Pancreas (tissue), 10 donors: ENCODE results near the gene PARP2. TPM values are rescaled to one million over a fixed set of nuclear protein-coding genes. Genes with fewer than 3 reads are reported as not detected.
A peak's percentile ranks its signal among the peaks of the same experiment; 100 is the strongest.

Experiments
- ATAC-seq, 4 donors: fragments of 200-7000 bp; cut with Tn5 transposase; one replicate each; pipeline versions ENCODE4 v1.8.0 to v1.9.1; 2020; ENCODE audit warnings: mild to moderate bottlenecking in 4 of 4, moderate library complexity in 4 of 4
- DNase-seq, 6 donors: peaks; one replicate each; pipeline ENCODE4 v3.0.0-alpha.2; 2020
- FAIRE-seq: peaks from 2 replicates; lab custom pipeline; 2012; peaks lifted over from hg19 to GRCh38; lab: Jason Lieb, UNC
- H3K27ac ChIP-seq, 4 donors: fragments of 200-600 bp; sonication (generic); 1 replicate in 3 of 4; 2 replicates in 1 of 4; pipeline versions ENCODE4 v1.5.0 to v1.8.0; 2020
- H3K27me3 ChIP-seq, 4 donors: fragments of 200-600 bp; one replicate each; pipeline ENCODE4 v1.8.0; 2021
- H3K36me3 ChIP-seq, 3 donors: fragments of 200-600 bp; sonication (generic) in 1 of 3; one replicate each; pipeline versions ENCODE4 v1.5.0 to v1.8.0; 2020 to 2021
- H3K4me1 ChIP-seq, 3 donors: fragments of 200-600 bp; one replicate each; pipeline ENCODE4 v1.8.0; 2021
- H3K4me3 ChIP-seq, 4 donors: fragments of 200-600 bp; sonication (generic) in 2 of 4; one replicate each; pipeline versions ENCODE4 v1.5.0 to v1.8.0; 2020 to 2021
- H3K9me3 ChIP-seq, 4 donors: fragments of 200-600 bp; one replicate each; pipeline ENCODE4 v1.8.0; 2021
- WGBS, 2 donors: extraction: QIAGEN DNeasy Blood & Tissue Kit; methylation state at CpG; one replicate each; pipeline ENCODE4 v1.1.7; 2013; 5-methylcytosine and 5-hydroxymethylcytosine counted together
- intact Hi-C, 3 donors: fragments of 100-400 bp; cut with DNase I; formaldehyde crosslinking; loops; one replicate each; pipeline versions ENCODE4 v1.11.1 to v1.14.2; 2022
- polyA plus RNA-seq, 2 donors: library from polyadenylated mRNA; stranded (reverse); fragments of 200-250 nt; gene quantifications; one replicate each; pipeline ENCODE4 v1.2.3, GENCODE V29; 2013
- total RNA-seq, 6 donors: library from RNA; stranded (reverse); fragmentation: NEBNext Ultra II Directional in 4 of 6; extraction: Animal tissue kit (Norgen Biotek cat#: 25700) in 4 of 6; gene quantifications; one replicate each; pipeline versions ENCODE4 v1.2.1 to v1.2.4, GENCODE V29; 2021 to 2023
- TF ChIP-seq, protein P1 (sequence below), 4 donors: fragments of 200-600 bp; sonication (generic) in 3 of 4; IDR thresholded peaks; one replicate each; pipeline versions ENCODE4 v1.5.0 to v1.8.0; 2021; ENCODE audit warnings: antibody characterized with exemption in 4 of 4
- donor health status: healthy with polysubstance abuse.
- donor health status: DM: no; HTN: no; CAD: no; lungs with moderate emphysema.
- donor health status: DM: no; HTN: no; CAD: no.
- donor health status: control.
- donor health status: control.
- donor health status: Bipolar disorder and iron deficiency.
- donor health status: DM: yes; HTN: yes; CAD: no.
- donor health status: DM: no; HTN: no; CAD: no.
- donor health status: DM: no; HTN: no; CAD: no.
- donor health status: DM: yes; HTN: yes; CAD: no.

Gene PARP2
- total and polyA plus RNA-seq, 8 donors = 6.1 to 21.8 (median 10.4) TPM

DNA sequence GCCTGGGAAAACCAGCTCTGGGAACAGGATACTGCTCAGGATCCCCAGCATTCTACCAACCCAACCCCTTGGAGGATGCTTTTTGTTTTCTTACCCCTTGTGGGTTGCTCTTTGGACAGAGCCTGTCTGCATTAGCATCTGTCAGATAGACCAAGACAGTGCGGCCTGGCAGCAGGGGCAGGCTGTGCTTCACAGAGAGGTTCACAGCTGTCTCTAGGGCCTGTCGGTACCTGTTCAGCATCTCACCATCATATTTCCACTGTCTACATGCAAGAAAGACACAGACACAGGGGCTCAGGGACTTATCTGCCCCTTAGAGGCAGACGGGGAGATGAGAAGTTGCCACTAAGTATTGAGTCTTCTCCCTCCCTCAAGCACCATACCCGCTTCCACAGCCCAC, 48.1 kb downstream of the PARP2 start:
- intact Hi-C loops = no loop called here
- H3K27me3 ChIP-seq = no peaks in the 10 kb centered on the region
- ATAC-seq = no peak
- TF ChIP-seq, protein P1, sequence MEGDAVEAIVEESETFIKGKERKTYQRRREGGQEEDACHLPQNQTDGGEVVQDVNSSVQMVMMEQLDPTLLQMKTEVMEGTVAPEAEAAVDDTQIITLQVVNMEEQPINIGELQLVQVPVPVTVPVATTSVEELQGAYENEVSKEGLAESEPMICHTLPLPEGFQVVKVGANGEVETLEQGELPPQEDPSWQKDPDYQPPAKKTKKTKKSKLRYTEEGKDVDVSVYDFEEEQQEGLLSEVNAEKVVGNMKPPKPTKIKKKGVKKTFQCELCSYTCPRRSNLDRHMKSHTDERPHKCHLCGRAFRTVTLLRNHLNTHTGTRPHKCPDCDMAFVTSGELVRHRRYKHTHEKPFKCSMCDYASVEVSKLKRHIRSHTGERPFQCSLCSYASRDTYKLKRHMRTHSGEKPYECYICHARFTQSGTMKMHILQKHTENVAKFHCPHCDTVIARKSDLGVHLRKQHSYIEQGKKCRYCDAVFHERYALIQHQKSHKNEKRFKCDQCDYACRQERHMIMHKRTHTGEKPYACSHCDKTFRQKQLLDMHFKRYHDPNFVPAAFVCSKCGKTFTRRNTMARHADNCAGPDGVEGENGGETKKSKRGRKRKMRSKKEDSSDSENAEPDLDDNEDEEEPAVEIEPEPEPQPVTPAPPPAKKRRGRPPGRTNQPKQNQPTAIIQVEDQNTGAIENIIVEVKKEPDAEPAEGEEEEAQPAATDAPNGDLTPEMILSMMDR (IDR thresholded peaks at IDR 0.05) = no peak
- no peak for FAIRE-seq
- H3K4me1 ChIP-seq = no peaks in the 10 kb centered on the region
- H3K36me3 ChIP-seq = peaks cover 7 to 60% (median 19%) of the 10 kb centered on the region in 3 donors
- no peaks in the 10 kb centered on the region for H3K9me3 ChIP-seq
- DNase-seq = no peak
- H3K27ac ChIP-seq = no peak overlapping the region
- 93 to 97% methylated on average over 4 of the region's 4 CpGs for WGBS, 2 donors
- no peak overlapping the region for H3K4me3 ChIP-seq

DNA sequence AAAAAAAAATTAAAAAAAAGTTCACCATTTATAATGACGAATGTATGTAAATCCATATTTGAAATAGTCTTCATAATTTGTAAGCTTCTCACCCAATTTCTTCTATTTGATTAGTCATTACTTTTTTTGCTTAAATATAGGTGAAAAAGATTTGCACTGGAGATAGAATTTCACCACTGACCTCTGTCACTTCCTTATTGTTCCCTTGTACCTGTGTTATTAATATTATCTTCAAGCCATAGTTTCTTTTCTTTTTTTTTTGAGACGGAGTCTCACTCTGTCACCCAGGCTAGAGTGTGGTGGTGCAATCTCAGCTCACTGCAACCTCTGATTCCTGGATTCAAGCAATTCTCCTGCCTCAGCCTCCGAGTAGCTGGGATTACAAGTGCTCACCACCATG, 54.1 kb downstream of the PARP2 start:
- Histone ChIP-seq H3K4me3 (no peak overlapping the region), H3K27ac (no peak overlapping the region), H3K9me3 (no peaks in the 10 kb centered on the region), H3K36me3 (peaks cover 0 to 28% (median 0%) of the 10 kb centered on the region in 3 donors), H3K27me3 (no peaks in the 10 kb centered on the region), H3K4me1 (peaks cover 0 to 6% (median 0%) of the 10 kb centered on the region in 3 donors)
- DNase-seq (no peak), ATAC-seq (no peak), FAIRE-seq (no peak)
- TF ChIP-seq, protein P1 (IDR thresholded peaks at IDR 0.05) = no peak
- WGBS, 2 donors = 91% methylated on average over 3 of the region's 3 CpGs
- intact Hi-C loops = no loop called here

DNA sequence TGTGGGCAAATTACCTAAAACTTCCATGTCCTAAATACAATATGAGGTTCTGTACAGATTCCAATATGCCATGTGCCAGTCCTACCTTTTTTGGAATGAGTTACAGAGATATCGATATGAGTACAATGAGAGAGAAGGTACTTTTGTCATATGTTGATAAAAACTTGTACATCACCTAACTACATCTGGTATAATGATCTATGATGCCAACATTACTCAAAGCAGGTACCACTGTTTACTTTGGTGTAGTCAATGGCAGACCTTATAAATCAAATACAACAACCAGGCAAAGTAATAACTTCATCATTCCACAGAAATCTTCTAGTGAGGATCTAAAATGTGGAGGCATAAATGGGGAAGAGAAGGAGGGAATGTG, 57.1 kb downstream of the PARP2 start:
- peaks cover 0 to 22% (median 0%) of the 10 kb centered on the region in 3 donors for H3K36me3 ChIP-seq
- H3K4me1 ChIP-seq = peaks cover 0 to 6% (median 0%) of the 10 kb centered on the region in 3 donors
- no peaks in the 10 kb centered on the region for H3K27me3 ChIP-seq
- no peak for DNase-seq
- FAIRE-seq = no peak
- peak in 2 of 4 donors; percentile 19 to 26 for ATAC-seq
- H3K4me3 ChIP-seq = no peak overlapping the region
- H3K27ac ChIP-seq = peak overlapping the region in 1 of 4 donors; percentile 26
- intact Hi-C loops = loop anchor here in 1 of 3 donors (10.0 kb wide), 1 partner anchor 76 kb away; no protein-coding TSS in a partner anchor
- no peaks in the 10 kb centered on the region for H3K9me3 ChIP-seq
- TF ChIP-seq, protein P1 (IDR thresholded peaks at IDR 0.05) = no peak
- WGBS, 2 donors = 93 to 95% methylated on average over 1 of the region's 1 CpG

DNA sequence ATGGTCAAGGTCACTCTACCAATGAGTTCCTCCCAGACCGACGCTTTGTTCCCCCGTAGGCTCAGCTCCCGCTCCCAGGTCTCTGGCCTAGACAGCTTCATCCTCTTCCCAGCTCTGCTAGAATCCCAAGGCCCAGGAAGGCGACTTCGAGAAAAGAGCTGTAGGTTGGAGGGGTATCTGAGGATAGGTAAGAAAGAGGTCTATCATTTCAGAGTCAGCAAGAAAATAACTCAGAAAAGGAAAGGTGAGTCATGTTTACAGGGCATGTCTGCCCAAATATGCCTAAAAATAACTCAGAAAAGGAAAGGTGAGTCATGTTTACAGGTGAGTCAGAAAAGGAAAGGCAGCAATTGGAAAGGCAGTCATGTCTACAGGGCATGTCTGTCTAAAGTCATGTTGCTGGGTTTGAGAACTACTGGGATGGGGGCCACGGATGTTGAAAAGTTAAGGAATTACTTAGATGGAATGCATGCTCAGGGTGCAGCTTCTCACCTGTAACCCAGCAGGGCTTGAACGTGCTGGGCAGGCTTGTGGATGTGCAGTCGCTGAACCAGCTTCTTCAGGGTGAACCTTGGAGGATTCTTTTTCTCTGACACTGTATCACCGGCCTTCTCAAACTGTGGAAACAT, 57.6 kb downstream of the PARP2 start:
- H3K27ac ChIP-seq = peak overlapping the region in 1 of 4 donors; percentile 26
- FAIRE-seq (no peak), ATAC-seq (peak; percentile 78 to 95 (median 84))

More for the DNA sequence above, 57.6 kb downstream of the PARP2 start:
- Histone ChIP-seq H3K27me3 (no peaks in the 10 kb centered on the region), H3K9me3 (no peaks in the 10 kb centered on the region), H3K4me1 (peaks cover 0 to 6% (median 0%) of the 10 kb centered on the region in 3 donors), H3K4me3 (no peak overlapping the region), H3K36me3 (peaks cover 0 to 19% (median 0%) of the 10 kb centered on the region in 3 donors)
- TF ChIP-seq, protein P1 (IDR thresholded peaks at IDR 0.05) = no peak
- intact Hi-C loops = loop anchor here in 1 of 3 donors (10.0 kb wide), 1 partner anchor 76 kb away; no protein-coding TSS in a partner anchor
- DNase-seq = no peak
- WGBS, 2 donors = 89 to 92% methylated on average over 10 of the region's 10 CpGs
